ENCODE measurements around the gene UXS1. TPM values are rescaled to one million over a fixed set of nuclear protein-coding genes. Genes with fewer than 3 reads are reported as not detected.

UXS1 gene
- total RNA-seq, 1 experiment from 2014 or later: 44.7 TPM

GRCh38 chr2:106147665-106148064, 46.4 kb downstream of the UXS1 start:
- H3K27ac Mint-ChIP-seq: no peak overlapping the region
- H3K4me1 Mint-ChIP-seq: peaks cover 16% of the 10 kb centered on the region
- CTCF ChIA-PET: no interaction called here
- DNase-seq (ENCODE audit: low spot score) (no peak), ATAC-seq (no peak)
- TF ChIP-seq ZNF425 (CRISPR knock-in tag; conservative IDR thresholded peaks at IDR 0.05) (no peak), ZNF396 (CRISPR knock-in tag; IDR thresholded peaks at IDR 0.05; ENCODE audit: borderline replicate concordance) (no peak), CBFB (CRISPR knock-in tag; IDR thresholded peaks at IDR 0.05; ENCODE audit: low read depth) (no peak), ZNF416 (CRISPR knock-in tag; IDR thresholded peaks at IDR 0.05) (no peak), ATF3 (CRISPR knock-in tag; conservative IDR thresholded peaks at IDR 0.05) (no peak), STAT6 (CRISPR knock-in tag; conservative IDR thresholded peaks at IDR 0.05; ENCODE audit: low read depth) (no peak), NFE2L1 (CRISPR knock-in tag; IDR thresholded peaks at IDR 0.05) (no peak), HMGA2 (CRISPR knock-in tag; IDR thresholded peaks at IDR 0.05) (no peak), ZNF232 (CRISPR knock-in tag; IDR thresholded peaks at IDR 0.05) (no peak), NR3C1 (CRISPR knock-in tag; conservative IDR thresholded peaks at IDR 0.05; ENCODE audit: low read depth) (no peak), NR1H2 (CRISPR knock-in tag; IDR thresholded peaks at IDR 0.05) (no peak), NFATC4 (CRISPR knock-in tag; IDR thresholded peaks at IDR 0.05) (no peak)
- no peak overlapping the region for H3K4me3 Mint-ChIP-seq
- POLR2A ChIA-PET: no interaction called here
- H3K27me3 Mint-ChIP-seq (ENCODE audit: low read depth): no peaks in the 10 kb centered on the region
- peaks cover 32% of the 10 kb centered on the region for H3K36me3 Mint-ChIP-seq
- no peaks in the 10 kb centered on the region for H3K9me3 Mint-ChIP-seq

GRCh38 chr2:106147159-106147558, 46.9 kb downstream of the UXS1 start:
- peaks cover 16% of the 10 kb centered on the region for H3K4me1 Mint-ChIP-seq
- ATAC-seq (no peak), DNase-seq (ENCODE audit: low spot score) (no peak)
- H3K9me3 Mint-ChIP-seq: no peaks in the 10 kb centered on the region
- POLR2A ChIA-PET: no interaction called here
- no peak overlapping the region for H3K4me3 Mint-ChIP-seq
- H3K27ac Mint-ChIP-seq: no peak overlapping the region; the same call in 1 of the 2 replicates
- peaks cover 37% of the 10 kb centered on the region for H3K36me3 Mint-ChIP-seq
- no peaks in the 10 kb centered on the region for H3K27me3 Mint-ChIP-seq (ENCODE audit: low read depth)
- CTCF ChIA-PET: interaction anchor here (0.7 kb wide), 1 partner anchor 17 kb away, joined by 3 read pairs; no protein-coding TSS in a partner anchor
- TF ChIP-seq ATF1 (CRISPR knock-in tag; IDR thresholded peaks at IDR 0.05): no peak
- TF ChIP-seq ATF6 (CRISPR knock-in tag; IDR thresholded peaks at IDR 0.05): no peak
- TF ChIP-seq ZNF138 (CRISPR knock-in tag; conservative IDR thresholded peaks at IDR 0.05): no peak
- no peak for TF ChIP-seq JUN (CRISPR knock-in tag; IDR thresholded peaks at IDR 0.05)
- TF ChIP-seq FOXK1 (CRISPR knock-in tag; IDR thresholded peaks at IDR 0.05): no peak
- no peak for TF ChIP-seq TEAD1 (CRISPR knock-in tag; IDR thresholded peaks at IDR 0.05)
- TF ChIP-seq SP1 (CRISPR knock-in tag; conservative IDR thresholded peaks at IDR 0.05): no peak
- TF ChIP-seq MLX (CRISPR knock-in tag; IDR thresholded peaks at IDR 0.05): no peak
- no peak for TF ChIP-seq USF1 (CRISPR knock-in tag; IDR thresholded peaks at IDR 0.05)
- TF ChIP-seq CDX4 (CRISPR knock-in tag; IDR thresholded peaks at IDR 0.05; ENCODE audit: borderline replicate concordance): no peak
- TF ChIP-seq ZNF425 (CRISPR knock-in tag; conservative IDR thresholded peaks at IDR 0.05): no peak
- no peak for TF ChIP-seq OVOL2 (CRISPR knock-in tag; IDR thresholded peaks at IDR 0.05; ENCODE audit: borderline replicate concordance)

Measured in WTC11 (cell line).